ENCODE data around the gene CD209.
"Not testable (repeated sequence)": the region's sequence is repeated elsewhere in the genome, so short reads cannot be mapped to it uniquely, and the experiment has no call there.

CD209 gene, protein sequence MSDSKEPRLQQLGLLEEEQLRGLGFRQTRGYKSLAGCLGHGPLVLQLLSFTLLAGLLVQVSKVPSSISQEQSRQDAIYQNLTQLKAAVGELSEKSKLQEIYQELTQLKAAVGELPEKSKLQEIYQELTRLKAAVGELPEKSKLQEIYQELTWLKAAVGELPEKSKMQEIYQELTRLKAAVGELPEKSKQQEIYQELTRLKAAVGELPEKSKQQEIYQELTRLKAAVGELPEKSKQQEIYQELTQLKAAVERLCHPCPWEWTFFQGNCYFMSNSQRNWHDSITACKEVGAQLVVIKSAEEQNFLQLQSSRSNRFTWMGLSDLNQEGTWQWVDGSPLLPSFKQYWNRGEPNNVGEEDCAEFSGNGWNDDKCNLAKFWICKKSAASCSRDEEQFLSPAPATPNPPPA

DNA sequence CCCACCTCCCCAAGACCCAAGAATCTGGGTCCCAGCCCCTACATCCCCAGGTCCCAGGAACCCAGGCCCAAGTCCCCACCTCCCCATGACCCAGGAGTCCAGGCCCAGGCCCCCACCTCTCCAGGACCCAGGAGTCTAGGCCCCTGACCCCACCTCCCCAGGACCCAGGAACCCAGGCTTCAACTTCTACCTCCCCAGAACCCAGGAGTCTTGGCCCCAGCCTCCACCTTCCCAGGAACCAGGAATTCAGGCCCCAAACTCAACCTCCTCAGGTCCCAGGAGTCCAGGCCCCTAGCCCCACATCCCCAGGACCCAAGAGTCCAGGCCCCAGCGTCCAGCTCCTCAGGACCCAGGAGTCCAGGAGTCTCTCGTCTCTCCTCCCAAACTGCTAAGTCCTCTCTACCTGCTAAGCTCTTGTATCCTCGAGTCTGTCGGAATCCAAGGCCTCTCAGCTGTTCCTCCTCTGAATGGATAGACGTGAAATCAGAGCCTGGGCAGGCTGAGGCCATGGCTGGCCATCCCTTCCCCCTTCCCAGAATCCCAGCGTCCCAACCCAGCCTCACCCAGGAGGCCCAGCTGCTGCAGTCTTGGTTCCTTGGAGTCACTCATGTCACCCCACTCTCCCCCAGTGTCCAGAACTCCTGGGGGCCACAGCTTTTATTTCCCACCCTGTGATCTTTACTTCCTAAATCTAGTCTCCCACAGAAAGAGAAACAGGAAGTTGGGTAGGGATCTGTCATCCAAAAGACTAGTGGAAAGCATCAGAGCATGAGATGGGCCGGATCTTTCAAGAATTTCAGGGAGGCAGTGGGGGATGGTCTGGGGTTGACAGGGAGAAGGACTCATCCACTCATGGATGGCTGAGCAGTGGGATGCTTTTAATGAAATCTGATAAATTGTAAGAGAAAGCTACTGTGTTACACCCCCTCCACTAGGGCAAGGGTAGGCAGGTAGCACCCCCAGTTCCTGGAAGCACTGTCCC, at the start of gene CD209:
TSS of gene CD209 (minus strand) at position 632 of the 982 bp plus-strand sequence. CDS start at position 609, 23 bp downstream.
- DNase-seq = no peak

DNA sequence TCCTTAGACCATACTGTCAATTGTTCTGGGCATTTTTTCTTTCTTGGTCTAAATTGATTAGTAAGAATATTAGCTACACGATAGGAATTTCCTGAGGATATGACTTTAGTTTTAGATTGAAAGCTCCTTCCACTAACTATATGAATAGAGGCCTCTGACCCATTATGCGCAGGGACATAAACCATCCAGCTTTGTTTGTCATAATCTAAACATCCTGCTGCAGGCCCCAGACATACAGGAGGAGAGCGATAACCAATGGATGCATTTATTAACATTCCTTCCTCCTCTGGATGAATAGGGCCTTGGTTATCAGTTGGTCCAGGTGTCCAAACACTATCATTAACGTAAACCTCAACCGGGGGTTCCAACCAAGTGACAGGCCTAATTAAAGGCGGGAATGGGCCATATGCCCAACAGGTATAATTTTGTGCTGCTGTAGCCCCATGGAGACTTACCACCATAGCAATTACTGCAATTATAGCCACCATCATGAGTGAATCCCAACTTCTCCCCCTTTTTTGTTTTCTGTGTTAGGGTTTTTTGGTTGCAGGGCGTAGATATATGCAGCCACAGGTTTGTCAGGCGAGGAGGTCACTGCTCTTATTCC, 48.3 kb upstream of the CD209 start:
- DNase-seq = no peak

GRCh38 chr19:7793493-7793892, 46.2 kb upstream of the CD209 start:
- no peak for DNase-seq

DNA sequence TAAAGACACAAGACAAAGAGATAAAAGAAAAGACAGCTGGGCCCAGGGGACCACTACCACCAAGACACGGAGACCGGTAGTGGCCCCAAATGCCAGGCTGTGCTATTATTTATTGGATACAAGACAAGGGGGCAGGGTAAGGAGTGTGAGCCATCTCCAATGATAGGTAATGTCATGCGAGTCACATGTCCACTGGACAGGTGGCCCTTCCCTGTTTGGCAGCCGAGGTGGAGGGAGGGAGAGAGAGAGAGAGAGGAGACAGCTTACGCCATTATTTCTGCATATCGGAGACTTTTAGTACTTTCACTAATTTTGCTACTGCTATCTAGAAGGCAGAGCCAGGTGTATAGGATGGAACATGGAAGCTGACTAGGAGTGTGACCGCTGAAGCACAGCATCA, 45.4 kb upstream of the CD209 start:
- DNase-seq = not testable (repeated sequence)

GRCh38 chr19:7792281-7792680, 44.9 kb upstream of the CD209 start:
- no peak for DNase-seq

DNA sequence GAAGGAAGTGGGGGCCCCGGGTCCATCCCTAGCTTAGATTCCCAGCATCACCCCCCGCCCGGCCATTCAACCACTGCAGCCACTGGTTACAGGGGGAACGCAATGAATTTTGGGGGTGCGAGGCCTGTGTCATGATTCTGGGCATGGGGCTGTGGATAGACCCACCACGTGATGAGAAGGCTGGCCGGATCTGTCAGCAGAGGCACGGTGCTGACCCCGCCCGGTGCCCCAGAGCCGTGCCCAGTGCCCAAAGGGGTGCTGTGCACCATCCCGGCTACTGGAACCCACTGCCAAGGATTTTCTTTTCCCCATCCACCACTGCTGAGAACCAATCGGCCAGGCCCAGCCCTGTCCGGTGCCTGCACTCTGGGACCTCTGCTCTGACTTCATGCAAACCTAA, 43.1 kb upstream of the CD209 start:
- DNase-seq = no peak

GRCh38 chr19:7789447-7789846, 42.1 kb upstream of the CD209 start:
- DNase-seq = no peak

DNA sequence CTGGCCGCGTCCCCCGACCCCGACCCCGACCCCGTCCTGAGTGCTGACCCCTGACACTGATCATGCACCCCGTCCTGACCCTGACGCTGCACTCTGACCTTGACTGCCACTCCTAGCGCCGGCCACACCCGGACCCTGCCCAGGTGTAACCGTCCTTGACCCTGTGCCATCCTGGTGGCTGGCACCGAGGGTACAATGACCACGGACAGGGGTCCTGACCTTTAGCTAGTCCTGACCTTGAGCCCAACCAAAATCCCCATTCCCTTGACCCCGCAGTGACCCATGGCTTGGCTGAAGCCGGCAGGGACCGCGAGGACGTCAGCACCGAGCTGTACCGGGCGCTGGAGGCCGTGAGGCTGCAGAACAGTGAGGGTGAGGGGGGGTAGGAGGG, 41.6 kb upstream of the CD209 start:
- DNase-seq = no peak

DNA sequence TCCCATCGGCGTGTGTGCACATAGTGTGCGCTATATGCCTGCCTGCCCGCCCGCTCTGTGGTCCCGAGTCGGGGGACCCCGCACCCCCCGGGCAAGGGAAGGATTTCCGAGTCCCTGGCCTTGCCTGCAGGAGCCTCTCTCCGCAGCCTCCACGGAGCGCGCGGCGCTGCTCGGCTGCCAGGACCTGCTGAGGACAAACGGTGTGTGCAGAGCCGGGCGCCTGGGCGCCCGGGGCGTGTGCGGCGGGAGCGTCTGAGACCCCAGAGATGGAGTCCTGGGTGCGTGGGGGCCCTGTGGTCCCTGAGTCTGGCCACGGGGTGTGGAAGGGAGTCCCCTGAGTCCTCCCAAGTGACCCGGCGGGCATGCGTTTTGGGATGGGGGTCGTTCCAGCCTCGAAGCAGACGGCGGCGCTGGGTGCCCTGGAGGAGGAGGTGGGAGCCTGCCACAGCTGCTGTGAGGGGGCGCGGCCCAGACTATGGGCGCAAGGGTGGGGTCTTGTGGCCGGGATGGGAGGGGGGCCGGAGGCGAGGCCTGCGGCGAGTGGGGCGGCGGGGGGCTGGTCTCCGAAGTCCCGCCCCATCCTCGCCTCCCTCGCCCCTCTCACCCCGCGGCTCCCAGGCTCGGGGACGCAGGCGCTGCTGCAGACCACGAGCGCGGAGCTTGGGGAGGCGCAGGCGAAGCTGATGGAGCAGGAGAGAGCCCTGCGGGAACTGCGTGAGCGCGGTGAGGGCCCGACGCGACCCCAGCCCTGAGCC, 41.0 kb upstream of the CD209 start:
- DNase-seq = no peak

DNA sequence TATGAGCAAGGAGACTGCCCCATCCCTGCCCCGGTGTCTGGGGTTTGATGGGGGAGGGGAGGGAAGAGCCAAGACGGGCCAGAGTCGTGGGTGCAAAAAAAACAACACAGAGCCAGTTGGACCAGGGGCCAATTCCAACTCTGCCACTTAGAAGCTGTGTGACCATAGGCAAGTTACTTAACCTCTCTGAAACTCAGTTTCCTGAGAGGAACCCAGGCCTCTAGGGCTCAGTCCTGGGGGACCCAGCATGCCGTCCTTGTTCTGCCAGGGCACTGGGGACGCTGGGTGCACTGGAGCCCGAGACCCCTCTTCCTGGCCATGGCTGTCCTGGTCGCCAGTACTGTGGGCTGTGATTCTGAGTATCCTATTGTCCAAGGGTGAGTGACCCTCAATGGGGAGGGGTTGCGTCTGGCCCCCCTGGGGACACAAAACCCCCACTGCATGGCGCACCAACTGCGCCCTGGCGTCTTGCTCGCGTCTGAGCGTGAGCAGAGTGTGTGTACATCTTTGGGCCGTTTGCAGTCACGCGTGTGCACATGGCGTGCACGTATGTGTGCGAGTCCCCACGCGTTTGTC, 40.4 kb upstream of the CD209 start:
- no peak for DNase-seq

DNA sequence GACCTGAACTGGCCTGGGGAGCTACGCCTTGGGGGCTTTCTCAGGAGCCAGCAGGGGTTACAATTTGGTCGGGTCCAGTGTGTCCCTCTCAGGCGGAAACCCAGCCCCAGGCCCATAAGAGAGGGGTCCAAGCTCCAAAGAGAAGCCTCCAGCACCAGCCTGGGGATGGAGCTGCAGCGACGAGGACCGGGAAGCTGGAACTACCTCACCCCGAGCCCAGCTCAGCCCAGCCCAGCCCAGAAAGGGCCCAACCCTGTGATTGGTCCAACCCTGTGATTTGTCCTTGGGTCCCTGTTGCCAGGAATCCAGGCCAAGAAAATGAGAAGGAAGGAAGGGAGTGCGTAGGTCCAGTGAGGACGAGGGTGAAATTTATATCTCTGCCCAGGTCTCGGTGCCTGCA, 39.8 kb upstream of the CD209 start:
- DNase-seq = no peak

GRCh38 chr19:7784856-7785255, 37.5 kb upstream of the CD209 start:
- DNase-seq = no peak

DNA sequence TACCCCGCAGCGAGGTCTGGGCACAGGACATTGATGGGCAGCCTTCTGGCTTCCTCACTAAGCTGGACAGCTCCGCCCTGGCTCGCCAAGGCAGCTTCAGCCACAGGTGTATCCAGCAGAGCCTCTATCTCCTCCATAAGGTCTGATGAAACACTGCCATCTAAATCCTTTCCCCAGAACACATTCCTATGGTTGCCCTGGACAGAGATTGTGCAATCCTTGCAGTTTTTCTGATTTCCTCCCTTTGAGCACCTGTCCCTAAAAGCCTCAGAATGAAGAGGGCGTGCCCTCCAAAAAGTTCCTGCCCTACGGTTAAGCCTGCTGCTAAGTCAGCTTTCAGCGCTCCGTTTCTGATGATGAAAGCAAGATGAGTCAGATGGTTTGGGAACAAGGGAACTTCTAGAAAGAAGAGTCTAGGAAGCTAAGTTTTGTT, 36.7 kb upstream of the CD209 start:
- no peak for DNase-seq

- no peak for DNase-seq
Observed at GRCh38 chr19:7781157-7781556, 33.8 kb upstream of the CD209 start.

- DNase-seq = no peak
Observed at GRCh38 chr19:7779631-7780486, 32.5 kb upstream of the CD209 start.

DNA sequence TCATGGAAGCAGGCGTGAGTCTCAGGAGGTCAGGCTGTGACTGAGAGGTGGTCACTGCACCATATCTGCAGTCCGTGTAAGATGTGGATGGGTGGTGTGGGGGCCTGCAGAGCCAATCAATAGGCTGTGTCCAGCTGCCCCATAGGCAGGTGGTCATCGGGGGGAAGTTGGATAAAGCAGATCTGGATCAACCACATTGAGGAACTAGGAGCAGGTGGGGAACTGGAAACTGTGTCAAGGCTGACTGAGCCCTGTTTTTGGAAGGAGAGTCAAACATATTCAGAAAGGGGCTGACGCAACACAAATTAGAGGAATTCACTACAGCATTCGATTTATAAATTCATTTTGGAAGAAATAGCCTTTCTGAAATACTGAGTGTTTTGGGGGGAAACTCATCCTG, 30.7 kb upstream of the CD209 start:
- DNase-seq = no peak

DNA sequence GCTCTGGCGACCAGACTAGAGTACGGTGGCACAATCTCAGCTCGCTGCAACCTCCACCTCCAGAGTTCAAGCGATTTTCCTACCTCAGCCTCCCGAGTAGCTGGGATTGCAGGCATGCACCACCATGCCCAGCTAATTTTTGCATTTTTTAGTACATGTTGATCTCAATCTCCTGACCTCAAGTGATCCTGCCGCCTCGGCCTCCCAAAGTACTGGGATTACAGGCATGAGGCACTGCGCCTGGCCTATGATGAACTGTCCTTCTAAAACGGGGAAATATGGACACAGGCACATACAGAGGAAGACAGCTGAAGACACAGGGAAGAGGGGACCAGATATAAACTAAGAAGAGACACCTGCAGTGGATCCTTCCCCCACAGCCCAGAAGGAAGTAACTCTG, 28.4 kb upstream of the CD209 start:
- no peak for DNase-seq

DNA sequence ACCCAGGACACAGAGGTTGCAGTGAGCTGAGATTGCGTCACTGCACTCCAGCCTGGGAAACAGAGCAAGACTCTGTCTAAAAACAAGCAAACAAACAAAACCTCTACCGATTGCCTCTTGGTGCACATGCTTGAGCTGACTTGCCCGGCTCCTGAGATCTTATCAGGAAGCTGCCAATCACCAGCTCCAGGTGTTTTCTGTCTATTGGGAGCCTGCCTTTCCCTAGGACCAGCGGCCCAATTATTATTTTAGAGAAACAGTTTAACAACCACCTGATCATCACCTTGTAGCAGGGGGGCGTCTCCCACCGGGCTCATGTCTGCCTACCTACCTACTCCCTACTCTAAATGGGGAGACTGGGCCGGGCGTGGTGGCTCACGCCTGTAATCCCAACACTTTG, 26.5 kb upstream of the CD209 start:
- DNase-seq = no peak

- DNase-seq = no peak
Observed at GRCh38 chr19:7772752-7773291, 25.5 kb upstream of the CD209 start.

DNA sequence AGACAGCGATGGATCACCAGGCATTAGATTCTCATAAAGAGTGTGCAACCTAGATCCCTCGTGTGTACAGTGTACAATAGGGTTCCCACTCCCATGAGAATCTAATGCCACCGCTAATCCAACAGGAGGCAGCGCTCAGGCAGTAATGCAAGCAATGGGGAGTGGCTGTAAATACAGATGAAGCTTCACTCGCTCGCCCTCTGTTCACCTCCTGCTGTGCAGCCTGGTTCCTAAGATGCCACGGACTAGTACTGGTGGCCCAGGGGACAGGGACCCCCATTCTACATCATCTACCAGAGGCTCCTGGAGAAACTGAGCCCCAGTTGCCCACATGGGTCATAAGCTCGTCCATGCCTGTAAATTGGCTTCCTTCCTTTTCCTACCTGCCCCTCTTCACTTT, 23.7 kb upstream of the CD209 start:
- DNase-seq = no peak

DNA sequence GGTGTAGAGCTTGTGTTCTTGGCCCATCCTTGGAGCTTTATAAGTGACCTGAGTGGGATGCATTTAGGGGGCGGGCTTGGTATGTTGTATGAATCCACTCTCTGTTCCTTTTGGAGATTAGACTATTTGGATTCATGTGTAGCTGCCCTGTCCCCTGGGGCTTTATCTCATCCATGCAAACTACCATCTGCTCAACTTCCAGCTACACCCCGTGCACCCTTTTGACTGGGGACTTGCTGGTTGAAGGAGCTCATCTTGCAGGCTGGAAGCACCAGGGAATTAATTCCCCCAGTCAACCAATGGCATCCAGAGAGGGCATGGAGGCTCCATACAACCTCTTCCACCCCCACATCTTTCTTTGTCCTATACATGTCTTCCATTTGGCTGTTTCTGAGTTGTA, 21.8 kb upstream of the CD209 start:
- DNase-seq = no peak

Data from right hindlimb (tissue), 1 donor.